Measurements from ENCODE around the gene MEF2A. TPM values are rescaled to one million over a fixed set of nuclear protein-coding genes. Genes with fewer than 3 reads are reported as not detected.

MEF2A gene
- total RNA-seq, 1 experiment from 2014 or later: 21.3 TPM

DNA sequence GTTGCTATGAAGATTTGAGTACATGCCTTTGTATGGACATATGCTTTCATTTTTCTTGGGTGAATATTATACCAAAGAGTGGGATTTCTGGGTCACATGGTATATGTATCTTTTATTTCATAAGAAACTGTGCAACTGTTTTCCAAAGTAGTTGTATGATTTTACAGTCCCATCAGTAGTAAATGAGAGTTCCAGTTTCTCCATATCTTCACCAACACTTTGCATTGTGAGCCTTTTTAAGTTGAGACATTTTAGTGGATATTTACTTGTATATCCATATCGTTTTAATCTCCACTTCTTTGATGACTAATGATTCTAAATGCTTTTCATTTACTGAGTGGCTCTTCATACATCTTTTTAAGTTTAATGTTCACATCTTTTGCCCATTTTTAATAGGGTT is 20.3 kb downstream of the MEF2A start:
- Histone ChIP-seq H3K9me3 (ENCODE audit: low read length) (no peaks in the 10 kb centered on the region), H3F3A (ENCODE audit: low read length, unreplicated experiment) (no peaks in the 10 kb centered on the region), H3K9ac (ENCODE audit: low read length) (no peak overlapping the region), H3K27me3 (ENCODE audit: low read length) (no peaks in the 10 kb centered on the region), H3K4me3 (ENCODE audit: low read length) (no peak overlapping the region), H3K4me2 (ENCODE audit: low read length) (no peak overlapping the region), H3K79me2 (ENCODE audit: low read length) (peaks cover 95% of the 10 kb centered on the region), H3K36me3 (ENCODE audit: low read depth, low read length) (peaks cover 30% of the 10 kb centered on the region), H3K27ac (ENCODE audit: low read length) (no peak overlapping the region), H3K4me1 (ENCODE audit: insufficient read depth, low read length) (no peaks in the 10 kb centered on the region), H2AFZ (ENCODE audit: low read length) (no peak overlapping the region), H4K20me1 (ENCODE audit: low read length) (peaks cover 6% of the 10 kb centered on the region; the same call in 1 of the 2 replicates), H3K9me2 (replicated peaks; ENCODE audit: low read length) (no peaks in the 10 kb centered on the region)
- ChIA-PET POLR2A (ENCODE audit: unreplicated experiment) (no interaction called here), CTCF (no interaction called here)
- DNase-seq (no peak), ATAC-seq (no peak)
- TF ChIP-seq CTCF (conservative IDR thresholded peaks at IDR 0.05; ENCODE audit: low read depth, low read length) (no peak), EZH2 (IDR thresholded peaks at IDR 0.05; ENCODE audit: low read length, unreplicated experiment) (no peak), EZH2phosphoT487 (IDR thresholded peaks at IDR 0.05; ENCODE audit: borderline replicate concordance, low read length) (no peak)
- BruUV-seq (replicated peaks): no TSS peak
- intact Hi-C loops (cut with micrococcal nuclease): no loop called here

DNA sequence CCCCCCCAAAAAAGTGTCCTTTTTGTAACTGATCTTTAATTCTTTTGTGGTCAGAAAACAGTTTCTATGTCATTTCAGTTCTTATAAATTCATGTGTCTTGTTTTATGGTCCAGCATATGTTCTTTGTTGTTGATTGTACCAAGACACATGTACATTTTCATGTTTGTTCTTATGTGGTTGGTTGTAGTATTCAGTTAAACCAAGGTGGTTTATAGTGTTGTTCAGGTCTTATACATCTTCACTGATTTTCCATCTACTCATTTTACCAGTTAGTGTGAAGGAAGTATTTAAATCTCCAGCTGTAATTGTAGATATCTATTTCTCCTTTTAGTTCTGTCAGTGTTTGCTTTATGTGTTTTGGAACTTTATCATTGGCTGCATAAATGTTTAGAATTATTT is 24.0 kb downstream of the MEF2A start:
- no TSS peak for BruUV-seq (replicated peaks)
- Histone ChIP-seq H2AFZ (ENCODE audit: low read length) (no peak overlapping the region), H3K79me2 (ENCODE audit: low read length) (peaks cover 95% of the 10 kb centered on the region), H3K4me3 (ENCODE audit: low read length) (no peak overlapping the region), H3K9me3 (ENCODE audit: low read length) (no peaks in the 10 kb centered on the region), H3K27me3 (ENCODE audit: low read length) (no peaks in the 10 kb centered on the region), H3K9me2 (replicated peaks; ENCODE audit: low read length) (no peaks in the 10 kb centered on the region), H3K4me1 (ENCODE audit: insufficient read depth, low read length) (no peaks in the 10 kb centered on the region), H3K27ac (ENCODE audit: low read length) (no peak overlapping the region), H3K36me3 (ENCODE audit: low read depth, low read length) (peaks cover 18% of the 10 kb centered on the region), H3F3A (ENCODE audit: low read length, unreplicated experiment) (no peaks in the 10 kb centered on the region), H3K4me2 (ENCODE audit: low read length) (no peak overlapping the region), H4K20me1 (ENCODE audit: low read length) (no peaks in the 10 kb centered on the region), H3K9ac (ENCODE audit: low read length) (no peak overlapping the region)
- intact Hi-C loops (cut with micrococcal nuclease): no loop called here
- no peak for TF ChIP-seq EZH2phosphoT487 (IDR thresholded peaks at IDR 0.05; ENCODE audit: borderline replicate concordance, low read length)
- no peak for TF ChIP-seq CTCF (conservative IDR thresholded peaks at IDR 0.05; ENCODE audit: low read depth, low read length)
- TF ChIP-seq EZH2 (IDR thresholded peaks at IDR 0.05; ENCODE audit: low read length, unreplicated experiment): no peak
- ChIA-PET CTCF (no interaction called here), POLR2A (ENCODE audit: unreplicated experiment) (no interaction called here)
- no peak for DNase-seq
- no peak for ATAC-seq

DNA sequence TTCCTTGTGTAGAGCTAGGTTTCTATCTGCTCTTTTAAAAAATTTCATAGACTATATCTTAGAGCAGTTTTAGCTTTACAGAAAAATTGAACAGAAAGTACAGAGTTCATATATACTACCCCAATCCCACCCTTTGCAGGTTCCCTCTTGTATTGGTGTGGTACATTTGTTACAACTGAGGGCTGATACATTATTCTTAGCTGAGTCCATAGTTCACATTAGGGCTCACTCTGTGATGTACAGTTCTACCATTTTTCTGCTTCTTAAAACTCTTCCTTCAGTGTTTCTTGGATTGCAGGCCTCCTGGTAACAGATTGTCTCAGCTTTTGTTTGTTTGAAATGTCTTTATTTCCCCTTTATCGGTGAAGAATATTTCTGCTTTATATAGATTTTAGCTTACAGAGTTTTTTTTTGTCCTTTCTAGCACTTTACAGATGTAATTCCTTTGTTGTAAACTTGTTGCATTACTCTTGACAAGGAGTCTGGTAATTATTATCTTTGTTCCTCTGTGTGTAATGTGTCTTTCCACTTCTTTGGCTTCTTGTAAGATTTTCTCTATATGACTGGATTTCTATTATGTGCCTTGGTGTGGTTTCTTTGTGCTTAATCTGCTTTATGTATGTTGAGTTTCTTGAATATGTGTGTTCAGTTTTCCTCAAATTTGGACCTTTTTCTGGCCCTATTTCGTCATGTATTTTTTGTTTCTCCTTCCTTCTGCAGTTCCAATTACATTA is 25.3 kb downstream of the MEF2A start:
- ChIA-PET POLR2A (ENCODE audit: unreplicated experiment) (no interaction called here), CTCF (no interaction called here)
- no peak for TF ChIP-seq EZH2 (IDR thresholded peaks at IDR 0.05; ENCODE audit: low read length, unreplicated experiment)
- no peak for TF ChIP-seq CTCF (conservative IDR thresholded peaks at IDR 0.05; ENCODE audit: low read depth, low read length)
- TF ChIP-seq EZH2phosphoT487 (IDR thresholded peaks at IDR 0.05; ENCODE audit: borderline replicate concordance, low read length): no peak
- Histone ChIP-seq H2AFZ (ENCODE audit: low read length) (no peak overlapping the region), H3K4me3 (ENCODE audit: low read length) (no peak overlapping the region), H3K4me2 (ENCODE audit: low read length) (no peak overlapping the region), H3K27ac (ENCODE audit: low read length) (no peak overlapping the region), H3K79me2 (ENCODE audit: low read length) (peaks cover 96% of the 10 kb centered on the region), H3K9me2 (replicated peaks; ENCODE audit: low read length) (no peaks in the 10 kb centered on the region), H3K9ac (ENCODE audit: low read length) (no peak overlapping the region), H3F3A (ENCODE audit: low read length, unreplicated experiment) (no peaks in the 10 kb centered on the region), H3K9me3 (ENCODE audit: low read length) (no peaks in the 10 kb centered on the region), H3K4me1 (ENCODE audit: insufficient read depth, low read length) (no peaks in the 10 kb centered on the region), H3K36me3 (ENCODE audit: low read depth, low read length) (peaks cover 8% of the 10 kb centered on the region), H3K27me3 (ENCODE audit: low read length) (no peaks in the 10 kb centered on the region), H4K20me1 (ENCODE audit: low read length) (no peaks in the 10 kb centered on the region)
- DNase-seq: no peak
- no peak for ATAC-seq
- no TSS peak for BruUV-seq (replicated peaks)
- intact Hi-C loops (cut with micrococcal nuclease): no loop called here
